GM15510 (cell line): ENCODE results near the gene POLR3H.

Experiments used
- POLR2A ChIP-seq: IDR thresholded peaks from 3 replicates; pipeline ENCODE4 v1.6.1; 2011; ENCODE audit warnings: borderline replicate concordance; ENCODE audit not compliant: insufficient read length; ENCODE audit errors: extremely low read depth

Gene POLR3H

DNA sequence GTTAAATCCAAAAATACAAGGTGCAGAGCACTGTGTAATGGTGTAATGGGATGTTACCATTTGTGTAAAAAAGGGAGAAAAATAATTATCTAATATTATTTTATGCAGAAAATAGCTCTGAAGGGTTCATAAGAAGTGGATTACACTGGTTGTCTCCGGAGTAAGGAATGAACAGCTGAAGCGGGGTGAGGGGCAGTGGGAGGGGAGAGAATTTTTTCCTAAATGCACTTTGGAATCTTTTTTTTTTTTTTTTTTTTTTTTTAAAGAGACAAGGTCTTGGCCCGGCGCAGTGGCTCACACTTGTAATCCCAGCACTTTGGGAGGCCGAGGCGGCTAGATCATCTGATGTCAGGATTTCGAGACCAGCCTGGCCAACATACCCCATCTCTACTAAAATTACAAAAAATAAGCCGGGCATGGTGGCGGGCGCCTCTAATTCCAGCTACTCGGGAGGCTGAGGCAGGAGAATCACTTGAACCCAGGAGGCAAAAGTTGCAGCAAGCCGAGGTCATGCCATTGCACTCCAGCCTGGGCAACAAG, 6.8 kb upstream of the POLR3H start:
- no peak for TF ChIP-seq POLR2A

DNA sequence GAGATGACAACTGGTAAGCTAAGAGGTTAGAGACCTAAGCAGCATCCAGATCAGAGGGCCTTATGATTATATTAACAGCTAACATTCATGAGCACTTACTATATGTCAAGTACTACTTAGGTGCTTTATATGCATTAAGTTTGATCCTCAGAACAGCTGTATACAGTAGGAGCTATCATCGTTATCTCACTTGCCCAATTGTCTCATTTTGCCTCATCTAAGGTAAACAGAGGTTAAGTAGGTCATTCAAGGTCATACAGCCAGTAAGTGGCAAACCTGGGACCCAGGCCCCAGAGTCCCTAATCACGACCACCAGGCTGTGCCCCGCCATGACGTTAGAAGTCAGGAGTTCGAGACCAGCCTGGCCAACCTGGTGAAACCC, 4.6 kb upstream of the POLR3H start:
- TF ChIP-seq POLR2A = no peak

DNA sequence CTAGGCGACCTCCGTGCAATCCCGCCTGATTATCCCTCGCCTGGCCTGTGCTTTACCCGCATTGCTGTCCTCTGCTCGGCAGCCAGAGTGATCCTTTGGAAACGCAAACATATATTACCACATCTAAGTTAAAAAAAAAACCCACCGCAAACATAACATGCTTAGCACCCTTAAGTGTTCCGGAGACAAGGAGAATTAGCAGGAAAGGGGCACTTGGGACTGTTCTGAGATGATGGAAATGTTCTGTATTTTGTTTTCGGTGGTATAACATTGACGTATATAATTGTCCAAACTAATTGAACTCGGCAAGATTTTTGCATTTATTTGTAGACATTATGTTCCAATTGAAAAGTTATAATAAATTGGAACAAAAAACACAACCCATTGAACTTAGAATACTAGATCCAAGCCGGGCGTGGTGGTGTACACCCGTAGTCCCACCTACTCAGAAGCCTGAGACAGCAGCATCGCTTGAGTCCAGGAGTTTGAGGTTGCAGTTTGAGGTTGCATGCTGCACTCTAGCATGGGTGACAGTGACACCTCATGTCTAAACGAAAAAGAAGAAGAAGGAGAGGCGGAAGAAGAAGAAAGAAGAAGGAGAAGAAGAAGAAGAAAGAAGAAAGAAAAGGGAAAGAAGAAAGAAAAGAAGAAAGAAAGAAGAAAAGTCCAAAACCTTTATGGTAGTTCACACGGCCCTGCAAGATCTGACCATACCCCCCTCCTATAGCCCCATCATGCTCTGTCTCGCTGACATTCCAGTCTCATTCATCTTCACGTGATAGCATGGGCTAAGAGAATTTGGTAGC, 604 bp upstream of the POLR3H start:
- no peak for TF ChIP-seq POLR2A

- no peak for TF ChIP-seq POLR2A
Observed at GRCh38 chr22:41542224-41542623, 2.0 kb downstream of the POLR3H start.

- no peak for TF ChIP-seq POLR2A
Observed at GRCh38 chr22:41541484-41541883, 2.8 kb downstream of the POLR3H start.

DNA sequence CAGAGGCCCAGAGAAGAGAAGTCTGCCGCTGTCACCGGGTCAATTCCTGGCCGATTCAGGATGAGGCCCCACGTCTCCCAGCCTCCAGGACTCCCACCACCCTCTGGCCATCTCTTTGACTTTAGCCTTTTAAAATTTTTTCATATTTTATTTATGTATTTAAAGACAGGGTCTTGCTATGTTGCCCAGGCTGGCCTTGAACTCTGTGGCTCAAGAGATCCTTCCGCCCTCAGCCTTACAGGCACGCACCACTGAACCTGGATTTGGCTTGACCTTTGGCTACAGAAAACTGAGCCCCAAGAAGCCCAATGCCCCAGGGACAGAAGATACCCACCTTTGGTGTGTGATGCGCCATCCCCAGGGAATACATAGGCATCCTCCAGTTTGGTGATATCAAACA, 3.9 kb downstream of the POLR3H start:
- TF ChIP-seq POLR2A = no peak

- no peak for TF ChIP-seq POLR2A
Observed at GRCh38 chr22:41540006-41540315, 4.3 kb downstream of the POLR3H start.

GRCh38 chr22:41539146-41540005, 4.9 kb downstream of the POLR3H start:
- TF ChIP-seq POLR2A = no peak

DNA sequence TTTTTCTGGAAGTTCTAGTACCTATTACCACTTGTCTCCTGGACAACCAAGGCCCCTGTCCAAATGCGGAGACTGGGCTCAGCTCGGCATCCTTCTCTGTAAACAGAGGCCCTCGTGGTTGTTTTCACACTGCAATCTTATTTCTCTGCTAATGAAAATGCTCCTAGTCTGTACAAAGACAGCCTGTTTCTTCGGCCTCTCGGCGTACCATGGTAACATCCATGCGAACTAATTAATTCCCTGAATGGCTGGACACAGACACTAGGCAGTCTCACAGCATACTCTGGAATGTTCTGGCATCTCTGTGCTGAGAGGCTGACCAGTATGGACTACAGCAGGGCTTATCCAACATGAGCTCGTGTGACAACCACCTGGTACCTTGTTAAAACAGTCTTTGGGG, 5.7 kb downstream of the POLR3H start:
- TF ChIP-seq POLR2A = no peak

DNA sequence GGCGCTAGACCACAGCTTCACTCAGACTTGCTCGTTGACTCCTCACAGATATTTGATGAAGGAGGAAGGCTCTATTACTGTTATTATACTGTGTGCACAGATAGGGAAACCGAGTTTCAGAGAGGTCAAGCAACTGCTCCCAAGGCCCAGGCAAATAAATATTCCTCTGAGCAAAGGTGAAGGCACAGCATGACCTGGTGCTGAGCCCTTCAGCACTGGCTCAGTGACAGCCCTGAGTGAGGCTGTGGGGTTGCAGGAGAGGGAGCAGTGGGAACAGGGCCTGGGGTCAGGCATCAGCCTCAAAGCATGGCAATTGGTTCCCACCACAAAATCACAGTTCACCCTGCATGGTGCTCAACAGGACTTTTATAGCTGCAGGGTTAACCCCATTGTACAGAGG, 7.1 kb downstream of the POLR3H start:
- no peak for TF ChIP-seq POLR2A

DNA sequence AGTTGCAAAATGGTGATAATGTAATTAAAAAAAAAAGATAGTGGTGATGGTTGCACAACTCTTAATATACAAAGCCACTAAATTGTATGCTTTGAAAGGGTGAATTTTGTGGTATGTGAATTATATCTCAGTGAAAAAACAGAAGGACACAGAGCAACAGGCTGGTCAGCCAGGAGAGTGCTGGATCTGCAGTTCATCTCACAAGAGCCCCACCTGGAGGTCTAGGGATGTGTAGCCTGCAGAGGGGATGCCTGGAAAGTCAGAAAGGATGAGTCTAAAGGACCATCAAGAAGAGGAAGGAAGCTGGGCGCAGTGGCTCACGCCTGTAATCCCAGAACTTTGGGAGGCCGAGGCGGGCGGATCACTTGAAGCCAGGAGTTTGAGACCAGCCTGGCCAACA, 9.0 kb downstream of the POLR3H start:
- no peak for TF ChIP-seq POLR2A

DNA sequence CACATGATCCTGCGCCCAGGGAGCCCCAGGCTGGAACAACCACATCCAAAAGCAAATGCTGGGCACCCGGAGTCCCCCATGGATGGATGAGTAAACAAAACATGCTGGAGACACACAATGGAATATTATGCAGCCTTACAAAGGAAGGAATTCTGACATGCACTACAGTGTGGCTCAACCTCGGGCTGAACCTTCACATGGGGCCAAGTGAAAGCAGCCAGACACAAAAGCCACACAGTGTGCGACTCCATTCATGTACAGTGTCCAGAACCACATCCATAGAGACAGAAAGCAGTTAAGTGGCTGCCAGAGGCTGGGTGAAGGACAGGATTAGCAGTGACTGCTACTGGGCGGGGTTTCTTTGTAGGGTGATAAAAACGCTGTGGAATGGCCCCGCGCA, 10.1 kb downstream of the POLR3H start:
- TF ChIP-seq POLR2A = no peak

DNA sequence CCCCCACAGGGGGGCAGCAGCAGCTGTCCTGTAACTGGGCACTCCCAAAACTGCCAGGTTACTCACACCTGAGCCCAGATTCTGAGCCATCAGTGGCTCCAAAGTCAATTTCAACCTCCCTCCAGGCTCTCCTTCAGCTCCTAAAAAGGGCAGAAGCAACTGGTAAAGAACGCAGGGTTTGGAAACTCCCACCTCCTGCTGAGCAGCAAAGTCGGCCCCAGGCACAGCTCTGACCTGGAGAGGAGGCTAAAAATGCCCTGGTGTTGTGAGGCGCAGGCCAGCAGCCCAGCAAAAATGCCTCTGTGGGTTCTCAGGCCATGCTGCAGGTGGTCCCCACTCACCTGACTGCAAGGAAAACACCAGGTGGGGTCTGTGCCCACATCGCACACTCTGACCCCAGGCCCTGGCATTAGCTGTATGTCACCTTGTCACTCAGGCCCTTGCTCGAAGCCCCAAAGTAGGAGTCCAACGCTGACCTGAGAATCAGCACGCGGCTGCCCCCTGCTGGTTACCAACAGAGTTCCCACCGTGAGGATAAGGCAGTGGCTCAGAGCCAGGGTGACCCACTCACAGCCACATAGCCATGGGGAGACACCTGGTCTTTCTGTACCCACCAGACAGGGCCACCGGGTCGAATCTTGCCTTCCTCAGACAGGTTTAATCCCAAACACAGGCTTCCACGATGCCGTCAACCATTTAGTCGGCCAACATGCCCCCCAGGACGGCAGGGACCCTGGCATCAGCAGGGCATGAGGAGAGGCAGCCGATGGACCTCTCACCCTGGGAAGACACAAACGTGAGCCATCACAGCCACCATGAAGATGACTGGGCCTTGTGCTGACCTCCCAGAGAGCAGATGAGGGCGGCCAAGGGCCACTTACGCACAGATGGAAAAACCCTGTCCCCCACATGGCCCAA, 11.1 kb downstream of the POLR3H start:
- no peak for TF ChIP-seq POLR2A

GRCh38 chr22:41531715-41532477, 12.4 kb downstream of the POLR3H start:
- TF ChIP-seq POLR2A = no peak

- TF ChIP-seq POLR2A = no peak
Observed at GRCh38 chr22:41530890-41531714, 13.2 kb downstream of the POLR3H start.
